ENCODE measurements around the gene EEPD1.

Gene EEPD1

GRCh38 chr7:36338256-36338655 lies 185.2 kb downstream of the EEPD1 start:
- Histone ChIP-seq H3K9me3 (ENCODE audit: control insufficient read depth, insufficient read depth, low read depth, low read length) (no peaks in the 10 kb centered on the region), H3K4me1 (ENCODE audit: control insufficient read depth, insufficient read depth, low read length) (no peaks in the 10 kb centered on the region), H3K27ac (ENCODE audit: extremely low read depth, low read depth, low read length) (no peak overlapping the region), H3K36me3 (ENCODE audit: control insufficient read depth in 2 of 2, insufficient read depth in 1 of 2, low read length in 2 of 2) (peaks cover 0 to 9% of the 10 kb centered on the region in 2 experiments; a peak in 1 of 3 replicates), H3K4me3 (ENCODE audit: low read depth, low read length) (no peak overlapping the region)
- TF ChIP-seq ZNF221 (tag by site-specific recombination; IDR thresholded peaks at IDR 0.05; ENCODE audit: borderline replicate concordance) = no peak
- no peak for TF ChIP-seq ZNF513 (tag by site-specific recombination; IDR thresholded peaks at IDR 0.05)
- TF ChIP-seq HIC1 (tag by site-specific recombination; IDR thresholded peaks at IDR 0.05) = no peak
- TF ChIP-seq ZNF202 (tag by site-specific recombination; IDR thresholded peaks at IDR 0.05; ENCODE audit: borderline replicate concordance) = no peak
- no peak for TF ChIP-seq RBAK (tag by site-specific recombination; IDR thresholded peaks at IDR 0.05)
- ChIA-PET POLR2A (no interaction called here), CTCF (no interaction called here)

- Histone ChIP-seq H3K4me3 (ENCODE audit: low read depth, low read length) (no peak overlapping the region), H3K4me1 (ENCODE audit: control insufficient read depth, insufficient read depth, low read length) (no peaks in the 10 kb centered on the region; the same call in 1 of the 2 replicates), H3K9me3 (ENCODE audit: control insufficient read depth, insufficient read depth, low read depth, low read length) (no peaks in the 10 kb centered on the region), H3K27ac (ENCODE audit: extremely low read depth, low read depth, low read length) (no peak overlapping the region), H3K36me3 (ENCODE audit: control insufficient read depth in 2 of 2, insufficient read depth in 1 of 2, low read length in 2 of 2) (no peaks in the 10 kb centered on the region)
- TF ChIP-seq ZNF366 (tag by site-specific recombination; conservative IDR thresholded peaks at IDR 0.05) = peak; percentile 46
- TF ChIP-seq ZNF211 (tag by site-specific recombination; IDR thresholded peaks at IDR 0.05; ENCODE audit: low read depth) = no peak
- 0 out of 2 replicates have a peak, but pooled peaks have one; percentile 8 for TF ChIP-seq PRDM1 (tag by site-specific recombination; IDR thresholded peaks at IDR 0.05)
- no peak for TF ChIP-seq SP7 (tag by site-specific recombination; IDR thresholded peaks at IDR 0.05)
- ChIA-PET POLR2A (no interaction called here), CTCF (no interaction called here)
Measured at GRCh38 chr7:36343548-36343947, 190.5 kb downstream of the EEPD1 start.

- no peaks in the 10 kb centered on the region for H3K9me3 ChIP-seq (ENCODE audit: control insufficient read depth, insufficient read depth, low read depth, low read length)
- ChIA-PET CTCF (no interaction called here), POLR2A (no interaction called here)
- no peak overlapping the region for H3K27ac ChIP-seq (ENCODE audit: extremely low read depth, low read depth, low read length)
- no peak overlapping the region for H3K4me3 ChIP-seq (ENCODE audit: low read depth, low read length)
- no peaks in the 10 kb centered on the region; the same call in none of the 2 replicates for H3K4me1 ChIP-seq (ENCODE audit: control insufficient read depth, insufficient read depth, low read length)
- TF ChIP-seq ZNF549 (tag by site-specific recombination; IDR thresholded peaks at IDR 0.05) (no peak), GLI4 (tag by site-specific recombination; IDR thresholded peaks at IDR 0.05) (no peak), GLIS1 (tag by site-specific recombination; IDR thresholded peaks at IDR 0.05) (no peak), ZNF521 (tag by site-specific recombination; IDR thresholded peaks at IDR 0.05) (no peak), ZNF501 (tag by site-specific recombination; IDR thresholded peaks at IDR 0.05) (no peak), ZNF174 (tag by site-specific recombination; IDR thresholded peaks at IDR 0.05) (no peak), HIC1 (tag by site-specific recombination; IDR thresholded peaks at IDR 0.05) (no peak), ZNF341 (tag by site-specific recombination; IDR thresholded peaks at IDR 0.05; ENCODE audit: low read depth) (no peak), ZNF24 (tag by site-specific recombination; IDR thresholded peaks at IDR 0.05) (no peak), ZNF830 (tag by site-specific recombination; IDR thresholded peaks at IDR 0.05; ENCODE audit: low read depth) (no peak), ZNF555 (tag by site-specific recombination; conservative IDR thresholded peaks at IDR 0.05) (no peak), ZNF658 (tag by site-specific recombination; IDR thresholded peaks at IDR 0.05) (no peak), ZBTB20 (tag by site-specific recombination; IDR thresholded peaks at IDR 0.05) (no peak), ZNF433 (tag by site-specific recombination; IDR thresholded peaks at IDR 0.05; ENCODE audit: low read depth) (no peak), ZNF707 (tag by site-specific recombination; IDR thresholded peaks at IDR 0.05) (no peak), GLIS2 (tag by site-specific recombination; IDR thresholded peaks at IDR 0.05) (no peak), ZNF132 (tag by site-specific recombination; IDR thresholded peaks at IDR 0.05; ENCODE audit: borderline replicate concordance) (no peak), ZNF530 (tag by site-specific recombination; IDR thresholded peaks at IDR 0.05; ENCODE audit: low read depth) (no peak), EGR2 (tag by site-specific recombination; IDR thresholded peaks at IDR 0.05; ENCODE audit: low read depth) (no peak)
- no peaks in the 10 kb centered on the region for H3K36me3 ChIP-seq (ENCODE audit: control insufficient read depth in 2 of 2, insufficient read depth in 1 of 2, low read length in 2 of 2)
Measured at GRCh38 chr7:36344622-36345021, 191.6 kb downstream of the EEPD1 start.
